Loucy (cell line): Measurements from ENCODE around the gene LYL1.

Source experiments
- H2AFZ ChIP-seq: fragments of 200-600 bp; sonication (generic); 2 replicates; pipeline ENCODE4 v1.6.0; 2016; ENCODE audit warnings: antibody characterized with exemption, mild to moderate bottlenecking, low read length, moderate library complexity
- H3F3A ChIP-seq: fragments of 200-600 bp; 2 replicates; pipeline ENCODE4 v1.6.0; 2016; ENCODE audit warnings: antibody characterized with exemption, low read depth, mild to moderate bottlenecking
- H3K27me3 ChIP-seq: fragments of 200-600 bp; sonication (generic); 2 replicates; pipeline ENCODE4 v1.6.1; 2014; ENCODE audit warnings: low read length, mild to moderate bottlenecking; ENCODE audit not compliant: insufficient read depth, poor library complexity, severe bottlenecking
- H3K36me3 ChIP-seq: fragments of 200-600 bp; sonication (generic); 2 replicates; pipeline ENCODE4 v1.6.1; 2016; ENCODE audit warnings: low read length; ENCODE audit not compliant: insufficient read depth
- H3K4me1 ChIP-seq: fragments of 200-600 bp; sonication (generic); 2 replicates; pipeline ENCODE4 v1.5.1; 2014; ENCODE audit warnings: low read length, mild to moderate bottlenecking; ENCODE audit not compliant: insufficient read depth, poor library complexity, severe bottlenecking
- H3K4me2 ChIP-seq: fragments of 200-600 bp; sonication (generic); 2 replicates; pipeline ENCODE4 v1.6.0; 2014; ENCODE audit warnings: antibody characterized with exemption, low read length, low read depth, mild to moderate bottlenecking; ENCODE audit not compliant: poor library complexity, severe bottlenecking
- H3K4me3 ChIP-seq: fragments of 200-600 bp; sonication (generic); 2 replicates; pipeline ENCODE4 v1.5.1; 2014; ENCODE audit warnings: low read length, mild to moderate bottlenecking, mixed read lengths; ENCODE audit not compliant: poor library complexity, severe bottlenecking
- H3K79me2 ChIP-seq: fragments of 200-600 bp; sonication (generic); 2 replicates; pipeline ENCODE4 v1.6.1; 2014; ENCODE audit warnings: low read length; ENCODE audit not compliant: insufficient read depth
- H3K9ac ChIP-seq: fragments of 200-600 bp; sonication (generic); 2 replicates; pipeline ENCODE4 v1.6.0; 2014; ENCODE audit warnings: mild to moderate bottlenecking, low read depth, low read length, moderate library complexity; ENCODE audit not compliant: poor library complexity, severe bottlenecking
- H3K9me2 ChIP-seq: fragments of 200-600 bp; sonication (generic); replicated peaks from 2 replicates; pipeline ENCODE4 v1.6.1; 2016; ENCODE audit warnings: low read depth, low read length, mixed read lengths
- H3K9me3 ChIP-seq: fragments of 200-600 bp; sonication (generic); 2 replicates; pipeline ENCODE4 v1.6.1; 2014; ENCODE audit warnings: mild to moderate bottlenecking, antibody characterized with exemption, low read length, low read depth; ENCODE audit not compliant: insufficient read depth
- H4K20me1 ChIP-seq: fragments of 200-600 bp; sonication (generic); 2 replicates; pipeline ENCODE4 v1.6.0; 2014; ENCODE audit warnings: antibody characterized with exemption, low read length, mild to moderate bottlenecking; ENCODE audit not compliant: insufficient read depth, poor library complexity, severe bottlenecking
- EZH2phosphoT487 ChIP-seq: fragments of 200-600 bp; IDR thresholded peaks from 2 replicates; pipeline ENCODE4 v1.6.1; 2018; ENCODE audit warnings: antibody characterized with exemption, mild to moderate bottlenecking, moderate library complexity, borderline replicate concordance
- TF ChIP-seq, protein P1 (sequence below): fragments of 200-600 bp; sonication (generic); conservative IDR thresholded peaks from 2 replicates; pipeline ENCODE4 v1.5.1; 2014; ENCODE audit warnings: mild to moderate bottlenecking, antibody characterized with exemption, low read length

LYL1 gene

GRCh38 chr19:13083008-13083404 is 19.7 kb downstream of the LYL1 start:
- Histone ChIP-seq H2AFZ (no peak overlapping the region), H3K4me1 (peaks cover 3% of the 10 kb centered on the region), H3K4me2 (no peak overlapping the region), H3K9me2 (no peaks in the 10 kb centered on the region), H3K4me3 (no peak overlapping the region), H3K9ac (no peak overlapping the region), H3K79me2 (no peaks in the 10 kb centered on the region), H3K9me3 (no peaks in the 10 kb centered on the region), H3K36me3 (no peaks in the 10 kb centered on the region), H3K27me3 (no peaks in the 10 kb centered on the region), H4K20me1 (no peaks in the 10 kb centered on the region), H3F3A (no peaks in the 10 kb centered on the region)
- TF ChIP-seq, protein P1, sequence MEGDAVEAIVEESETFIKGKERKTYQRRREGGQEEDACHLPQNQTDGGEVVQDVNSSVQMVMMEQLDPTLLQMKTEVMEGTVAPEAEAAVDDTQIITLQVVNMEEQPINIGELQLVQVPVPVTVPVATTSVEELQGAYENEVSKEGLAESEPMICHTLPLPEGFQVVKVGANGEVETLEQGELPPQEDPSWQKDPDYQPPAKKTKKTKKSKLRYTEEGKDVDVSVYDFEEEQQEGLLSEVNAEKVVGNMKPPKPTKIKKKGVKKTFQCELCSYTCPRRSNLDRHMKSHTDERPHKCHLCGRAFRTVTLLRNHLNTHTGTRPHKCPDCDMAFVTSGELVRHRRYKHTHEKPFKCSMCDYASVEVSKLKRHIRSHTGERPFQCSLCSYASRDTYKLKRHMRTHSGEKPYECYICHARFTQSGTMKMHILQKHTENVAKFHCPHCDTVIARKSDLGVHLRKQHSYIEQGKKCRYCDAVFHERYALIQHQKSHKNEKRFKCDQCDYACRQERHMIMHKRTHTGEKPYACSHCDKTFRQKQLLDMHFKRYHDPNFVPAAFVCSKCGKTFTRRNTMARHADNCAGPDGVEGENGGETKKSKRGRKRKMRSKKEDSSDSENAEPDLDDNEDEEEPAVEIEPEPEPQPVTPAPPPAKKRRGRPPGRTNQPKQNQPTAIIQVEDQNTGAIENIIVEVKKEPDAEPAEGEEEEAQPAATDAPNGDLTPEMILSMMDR = no peak
- TF ChIP-seq EZH2phosphoT487 = no peak

- H3K4me3 ChIP-seq = no peak overlapping the region
- no peak for TF ChIP-seq EZH2phosphoT487
- TF ChIP-seq, protein P1 = peak; percentile 32
- H3K27me3 ChIP-seq = no peaks in the 10 kb centered on the region
- no peak overlapping the region for H3K4me2 ChIP-seq
- H3K9me2 ChIP-seq = no peaks in the 10 kb centered on the region
- no peaks in the 10 kb centered on the region for H3K9me3 ChIP-seq
- no peaks in the 10 kb centered on the region for H4K20me1 ChIP-seq
- H3K36me3 ChIP-seq = no peaks in the 10 kb centered on the region
- peaks cover 3% of the 10 kb centered on the region for H3K4me1 ChIP-seq
- no peak overlapping the region for H2AFZ ChIP-seq
- no peak overlapping the region for H3K9ac ChIP-seq
- H3F3A ChIP-seq = no peaks in the 10 kb centered on the region
- H3K79me2 ChIP-seq = no peaks in the 10 kb centered on the region
Measured at GRCh38 chr19:13082192-13083007, 20.3 kb downstream of the LYL1 start.

DNA sequence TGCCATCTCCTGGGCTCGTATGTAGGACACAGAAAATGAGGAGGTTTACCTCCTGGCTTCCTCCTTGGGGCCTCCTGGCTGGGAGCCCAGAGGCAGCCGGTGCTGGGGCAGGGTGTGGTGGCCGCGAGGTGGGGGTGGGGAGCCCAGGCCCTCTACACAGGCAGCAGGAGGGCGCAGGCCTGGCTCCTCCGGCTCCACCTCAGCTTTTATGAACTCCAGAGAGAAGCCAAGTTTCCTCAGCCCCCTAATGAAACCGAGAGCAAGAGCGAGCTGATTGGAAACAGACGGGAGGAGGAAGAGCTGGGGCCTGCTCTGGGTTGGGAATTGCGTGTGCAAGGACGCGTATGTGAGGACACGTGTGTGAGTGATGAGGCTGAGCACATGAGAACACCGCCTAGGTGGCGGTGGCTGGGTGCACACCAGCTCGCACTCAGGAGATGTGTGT is 23.1 kb downstream of the LYL1 start:
- no peaks in the 10 kb centered on the region for H3F3A ChIP-seq
- no peaks in the 10 kb centered on the region for H4K20me1 ChIP-seq
- no peak overlapping the region for H2AFZ ChIP-seq
- no peaks in the 10 kb centered on the region for H3K36me3 ChIP-seq
- TF ChIP-seq EZH2phosphoT487 = no peak
- TF ChIP-seq, protein P1 = no peak
- H3K4me1 ChIP-seq = peaks cover 3% of the 10 kb centered on the region
- H3K79me2 ChIP-seq = no peaks in the 10 kb centered on the region
- H3K4me3 ChIP-seq = no peak overlapping the region
- no peaks in the 10 kb centered on the region for H3K9me3 ChIP-seq
- H3K27me3 ChIP-seq = no peaks in the 10 kb centered on the region
- no peak overlapping the region for H3K4me2 ChIP-seq
- no peaks in the 10 kb centered on the region for H3K9me2 ChIP-seq
- no peak overlapping the region for H3K9ac ChIP-seq
